Endodermal cell (in vitro differentiated cells): ENCODE measurements around the gene CHRM2. TPM values are rescaled to one million over a fixed set of nuclear protein-coding genes. Genes with fewer than 3 reads are reported as not detected.

Experiments
- DNase-seq: peaks from one replicate; pipeline ENCODE4 v3.0.0-alpha.2; 2017
- H3K27ac ChIP-seq: 2 replicates; pipeline ENCODE4 v1.5.1; 2013; ENCODE audit warnings: mild to moderate bottlenecking, low read depth, low read length, moderate library complexity
- H3K27me3 ChIP-seq: 2 replicates; pipeline ENCODE4 v1.6.1; 2013; ENCODE audit warnings: mild to moderate bottlenecking, low read length, moderate library complexity; ENCODE audit not compliant: insufficient read depth, control insufficient read depth, poor library complexity, severe bottlenecking
- H3K36me3 ChIP-seq: 2 replicates; pipeline ENCODE4 v1.7.0; 2013; ENCODE audit warnings: mild to moderate bottlenecking, low read length, moderate library complexity; ENCODE audit not compliant: control insufficient read depth, insufficient read depth
- H3K4me1 ChIP-seq: one replicate; pipeline ENCODE4 v1.7.0; 2013; ENCODE audit warnings: low read length; ENCODE audit not compliant: control insufficient read depth, insufficient read depth
- H3K4me3 ChIP-seq: 2 replicates; pipeline ENCODE4 v1.5.1; 2013; ENCODE audit warnings: mild to moderate bottlenecking, low read length, moderate library complexity
- H3K9ac ChIP-seq: 2 replicates; pipeline ENCODE4 v1.6.1; 2013; ENCODE audit warnings: mild to moderate bottlenecking, low read length, moderate library complexity; ENCODE audit not compliant: poor library complexity, severe bottlenecking; ENCODE audit errors: extremely low read depth
- H3K9me3 ChIP-seq: 2 replicates; pipeline ENCODE4 v1.6.1; 2013; ENCODE audit warnings: mild to moderate bottlenecking, low read length, moderate library complexity; ENCODE audit not compliant: control insufficient read depth
- H3K27ac Mint-ChIP-seq: 2 replicates; pipeline ENCODE4 v1.8.0; 2020; ENCODE audit warnings: mixed read lengths
- H3K27me3 Mint-ChIP-seq: 2 replicates; pipeline ENCODE4 v1.8.0; 2021; ENCODE audit warnings: mild to moderate bottlenecking, mixed read lengths; ENCODE audit not compliant: insufficient read depth
- H3K36me3 Mint-ChIP-seq: 2 replicates; pipeline ENCODE4 v1.8.0; 2020; ENCODE audit warnings: low read depth, mixed read lengths
- H3K4me1 Mint-ChIP-seq: 2 replicates; pipeline ENCODE4 v1.8.0; 2020; ENCODE audit warnings: mixed read lengths
- H3K4me3 Mint-ChIP-seq: 2 replicates; pipeline ENCODE4 v1.8.0; 2020; ENCODE audit warnings: mild to moderate bottlenecking, moderate library complexity, mixed read lengths
- H3K9me3 Mint-ChIP-seq: 2 replicates; pipeline ENCODE4 v1.8.0; 2020; ENCODE audit warnings: mild to moderate bottlenecking, mixed read lengths
- WGBS, 2 experiments: methylation state at CpG; one replicate each; pipeline versions ENCODE4 v1.1.5 to v1.1.7; 2013; ENCODE audit warnings: missing lambda C conversion rate in 2 of 2, mixed read lengths in 1 of 2; ENCODE audit not compliant: insufficient coverage in 1 of 2, insufficient read length in 1 of 2; 5-methylcytosine and 5-hydroxymethylcytosine counted together
- total RNA-seq, 2 donors: library from RNA; stranded (reverse); fragmentation: NEBNext Ultra II Directional in 1 of 2; extraction: Animal tissue kit (Norgen Biotek cat#: 25700) in 1 of 2; gene quantifications; 2 replicates in 1 of 2; 3 replicates in 1 of 2; pipeline ENCODE4 v1.2.1, GENCODE V29; 2021
- TF ChIP-seq, protein P1 (sequence below): fragments of 200-600 bp; sonication (generic); conservative IDR thresholded peaks from 2 replicates; pipeline ENCODE4 v1.5.0; 2021; ENCODE audit warnings: antibody characterized with exemption, mild to moderate bottlenecking

Gene CHRM2
- total RNA-seq, 2 donors from 2014 or later = not detected

DNA sequence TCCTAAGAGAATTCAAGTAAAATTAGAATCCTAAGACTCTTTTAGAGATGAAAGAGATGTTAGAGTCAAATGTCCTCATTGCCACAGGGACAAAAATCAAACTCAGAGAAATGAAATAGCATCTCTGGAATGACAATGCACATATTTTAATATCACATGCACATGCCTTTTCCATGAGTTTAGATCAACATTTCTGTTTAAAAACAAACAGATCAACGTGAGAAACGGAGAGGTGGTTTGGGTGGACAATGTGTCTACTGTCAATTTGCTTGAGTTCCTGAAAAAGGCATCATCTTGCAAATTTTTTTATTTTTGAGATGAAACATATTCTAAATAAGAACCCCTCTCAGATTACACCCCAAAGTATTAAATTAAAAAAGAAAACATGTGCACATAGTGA, 130.0 kb downstream of the CHRM2 start:
- Histone ChIP-seq H3K27me3 (no peaks in the 10 kb centered on the region), H3K27ac (no peak overlapping the region), H3K4me1 (peaks cover 10% of the 10 kb centered on the region), H3K4me3 (no peak overlapping the region), H3K9me3 (no peaks in the 10 kb centered on the region), H3K9ac (no peak overlapping the region), H3K36me3 (no peaks in the 10 kb centered on the region)
- Mint-ChIP-seq H3K9me3 (no peaks in the 10 kb centered on the region), H3K4me1 (peaks cover 35% of the 10 kb centered on the region), H3K36me3 (no peaks in the 10 kb centered on the region), H3K4me3 (no peak overlapping the region), H3K27me3 (no peaks in the 10 kb centered on the region), H3K27ac (no peak overlapping the region)
- TF ChIP-seq, protein P1, sequence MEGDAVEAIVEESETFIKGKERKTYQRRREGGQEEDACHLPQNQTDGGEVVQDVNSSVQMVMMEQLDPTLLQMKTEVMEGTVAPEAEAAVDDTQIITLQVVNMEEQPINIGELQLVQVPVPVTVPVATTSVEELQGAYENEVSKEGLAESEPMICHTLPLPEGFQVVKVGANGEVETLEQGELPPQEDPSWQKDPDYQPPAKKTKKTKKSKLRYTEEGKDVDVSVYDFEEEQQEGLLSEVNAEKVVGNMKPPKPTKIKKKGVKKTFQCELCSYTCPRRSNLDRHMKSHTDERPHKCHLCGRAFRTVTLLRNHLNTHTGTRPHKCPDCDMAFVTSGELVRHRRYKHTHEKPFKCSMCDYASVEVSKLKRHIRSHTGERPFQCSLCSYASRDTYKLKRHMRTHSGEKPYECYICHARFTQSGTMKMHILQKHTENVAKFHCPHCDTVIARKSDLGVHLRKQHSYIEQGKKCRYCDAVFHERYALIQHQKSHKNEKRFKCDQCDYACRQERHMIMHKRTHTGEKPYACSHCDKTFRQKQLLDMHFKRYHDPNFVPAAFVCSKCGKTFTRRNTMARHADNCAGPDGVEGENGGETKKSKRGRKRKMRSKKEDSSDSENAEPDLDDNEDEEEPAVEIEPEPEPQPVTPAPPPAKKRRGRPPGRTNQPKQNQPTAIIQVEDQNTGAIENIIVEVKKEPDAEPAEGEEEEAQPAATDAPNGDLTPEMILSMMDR = no peak
- no peak for DNase-seq
- 100% methylated on average over 2 of the region's 2 CpGs; no CpG with 5 or more reads in 1 of the 2 experiments for WGBS, 2 experiments

- H3K36me3 Mint-ChIP-seq = no peaks in the 10 kb centered on the region
- no peaks in the 10 kb centered on the region for H3K9me3 Mint-ChIP-seq
- no peak overlapping the region for H3K4me3 Mint-ChIP-seq
- H3K4me1 Mint-ChIP-seq = peaks cover 44% of the 10 kb centered on the region
- TF ChIP-seq, protein P1 = no peak
- no peak overlapping the region for H3K9ac ChIP-seq
- H3K27ac Mint-ChIP-seq = no peak overlapping the region
- H3K4me3 ChIP-seq = no peak overlapping the region
- no peaks in the 10 kb centered on the region for H3K36me3 ChIP-seq
- H3K27me3 Mint-ChIP-seq = no peaks in the 10 kb centered on the region
- no peaks in the 10 kb centered on the region for H3K27me3 ChIP-seq
- DNase-seq = no peak
- H3K9me3 ChIP-seq = no peaks in the 10 kb centered on the region
- 92% methylated on average over 2 of the region's 2 CpGs; no CpG with 5 or more reads in 1 of the 2 experiments for WGBS, 2 experiments
- H3K4me1 ChIP-seq = peaks cover 17% of the 10 kb centered on the region
- no peak overlapping the region for H3K27ac ChIP-seq
These were observed 132.2 kb downstream of the CHRM2 start for GRCh38 chr7:137000621-137001020.

- no peak overlapping the region for H3K27ac ChIP-seq
- 54% methylated on average over 1 of the region's 2 CpGs; no CpG with 5 or more reads in 1 of the 2 experiments for WGBS, 2 experiments
- TF ChIP-seq, protein P1 = no peak
These were observed 132.6 kb downstream of the CHRM2 start for GRCh38 chr7:137001041-137001440.

More at GRCh38 chr7:137001041-137001440, 132.6 kb downstream of the CHRM2 start:
- no peak for DNase-seq
- H3K27me3 ChIP-seq = no peaks in the 10 kb centered on the region
- H3K9ac ChIP-seq = no peak overlapping the region
- no peaks in the 10 kb centered on the region for H3K9me3 ChIP-seq
- Mint-ChIP-seq H3K27me3 (no peaks in the 10 kb centered on the region), H3K4me1 (peaks cover 47% of the 10 kb centered on the region), H3K36me3 (no peaks in the 10 kb centered on the region), H3K9me3 (no peaks in the 10 kb centered on the region), H3K27ac (no peak overlapping the region), H3K4me3 (no peak overlapping the region)
- H3K36me3 ChIP-seq = no peaks in the 10 kb centered on the region
- H3K4me1 ChIP-seq = peaks cover 17% of the 10 kb centered on the region
- H3K4me3 ChIP-seq = no peak overlapping the region
